Activated CD4-positive, alpha-beta T cell treated with anti-CD3 and anti-CD28 coated beads for 24 hours (primary cell): ENCODE measurements around the gene ATP2C2.

Experiments
- DNase-seq, 2 donors: peaks; one replicate each; pipeline ENCODE4 v3.0.0-alpha.2; 2020; ENCODE audit warnings: low read depth in 2 of 2

Gene ATP2C2

DNA sequence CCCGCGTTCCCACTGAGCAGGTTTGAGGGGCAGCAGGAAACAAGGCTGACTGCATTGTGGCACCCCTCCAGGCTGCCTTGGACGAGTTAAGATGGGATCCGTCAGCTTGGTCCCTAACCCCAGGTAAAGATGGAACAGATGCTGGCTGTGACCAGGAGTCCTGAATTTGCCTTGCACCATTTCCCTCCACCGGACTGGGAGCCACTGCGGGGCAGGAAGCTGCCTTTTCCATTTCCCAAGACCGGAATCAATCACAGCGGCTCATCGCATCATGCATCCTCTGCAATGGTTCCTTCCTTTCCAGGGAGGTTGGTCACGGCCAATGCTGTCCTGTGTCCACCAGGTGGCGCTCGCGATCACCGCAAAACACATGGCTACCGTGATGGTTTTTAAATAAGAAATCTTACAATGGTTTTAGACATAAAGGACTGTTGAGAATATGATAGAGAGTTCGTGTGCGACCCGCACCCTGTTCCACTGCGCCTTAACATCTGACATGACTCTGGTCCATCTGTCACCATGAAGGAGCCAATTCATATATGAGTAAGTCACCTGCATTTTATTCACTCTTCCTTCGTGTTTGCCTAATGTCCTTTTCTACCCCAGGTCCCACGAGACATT is 143.0 kb downstream of the ATP2C2 start:
- peak; percentile 80 to 84 for DNase-seq

- DNase-seq = no peak
Observed at GRCh38 chr16:84511831-84512230, 143.5 kb downstream of the ATP2C2 start.

- no peak for DNase-seq
Observed at GRCh38 chr16:84513123-84513522, 144.8 kb downstream of the ATP2C2 start.

DNA sequence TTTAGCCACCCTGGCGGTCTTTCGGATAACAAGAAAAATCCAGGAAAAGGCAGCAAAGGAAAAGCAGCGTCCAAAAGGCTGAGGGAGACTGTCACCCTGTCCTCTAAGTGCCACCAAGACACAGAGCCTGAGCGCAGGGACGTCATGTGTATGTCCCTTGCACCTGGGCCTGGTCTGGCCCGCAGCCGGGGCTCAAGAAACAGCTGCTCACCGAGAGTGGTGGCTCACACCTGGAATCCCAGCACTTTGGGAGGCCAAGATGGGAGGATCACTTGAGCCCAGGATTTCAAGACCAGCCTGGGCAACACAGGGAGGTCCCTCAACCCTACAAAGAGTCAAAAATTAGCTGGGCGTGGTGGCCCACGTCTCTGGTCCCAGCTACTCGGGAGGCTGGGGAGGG is 145.3 kb downstream of the ATP2C2 start:
- no peak for DNase-seq
